Loucy (cell line): ENCODE data around the gene FLT4.

Experiments used
- H2AFZ ChIP-seq: fragments of 200-600 bp; sonication (generic); 2 replicates; pipeline ENCODE4 v1.6.0; 2016; ENCODE audit warnings: antibody characterized with exemption, mild to moderate bottlenecking, low read length, moderate library complexity
- H3F3A ChIP-seq: fragments of 200-600 bp; 2 replicates; pipeline ENCODE4 v1.6.0; 2016; ENCODE audit warnings: antibody characterized with exemption, low read depth, mild to moderate bottlenecking
- H3K27me3 ChIP-seq: fragments of 200-600 bp; sonication (generic); 2 replicates; pipeline ENCODE4 v1.6.1; 2014; ENCODE audit warnings: low read length, mild to moderate bottlenecking; ENCODE audit not compliant: insufficient read depth, poor library complexity, severe bottlenecking
- H3K36me3 ChIP-seq: fragments of 200-600 bp; sonication (generic); 2 replicates; pipeline ENCODE4 v1.6.1; 2016; ENCODE audit warnings: low read length; ENCODE audit not compliant: insufficient read depth
- H3K4me1 ChIP-seq: fragments of 200-600 bp; sonication (generic); 2 replicates; pipeline ENCODE4 v1.5.1; 2014; ENCODE audit warnings: low read length, mild to moderate bottlenecking; ENCODE audit not compliant: insufficient read depth, poor library complexity, severe bottlenecking
- H3K4me2 ChIP-seq: fragments of 200-600 bp; sonication (generic); 2 replicates; pipeline ENCODE4 v1.6.0; 2014; ENCODE audit warnings: antibody characterized with exemption, low read length, low read depth, mild to moderate bottlenecking; ENCODE audit not compliant: poor library complexity, severe bottlenecking
- H3K4me3 ChIP-seq: fragments of 200-600 bp; sonication (generic); 2 replicates; pipeline ENCODE4 v1.5.1; 2014; ENCODE audit warnings: low read length, mild to moderate bottlenecking, mixed read lengths; ENCODE audit not compliant: poor library complexity, severe bottlenecking
- H3K79me2 ChIP-seq: fragments of 200-600 bp; sonication (generic); 2 replicates; pipeline ENCODE4 v1.6.1; 2014; ENCODE audit warnings: low read length; ENCODE audit not compliant: insufficient read depth
- H3K9ac ChIP-seq: fragments of 200-600 bp; sonication (generic); 2 replicates; pipeline ENCODE4 v1.6.0; 2014; ENCODE audit warnings: mild to moderate bottlenecking, low read depth, low read length, moderate library complexity; ENCODE audit not compliant: poor library complexity, severe bottlenecking
- H3K9me2 ChIP-seq: fragments of 200-600 bp; sonication (generic); replicated peaks from 2 replicates; pipeline ENCODE4 v1.6.1; 2016; ENCODE audit warnings: low read depth, low read length, mixed read lengths
- H3K9me3 ChIP-seq: fragments of 200-600 bp; sonication (generic); 2 replicates; pipeline ENCODE4 v1.6.1; 2014; ENCODE audit warnings: mild to moderate bottlenecking, antibody characterized with exemption, low read length, low read depth; ENCODE audit not compliant: insufficient read depth
- H4K20me1 ChIP-seq: fragments of 200-600 bp; sonication (generic); 2 replicates; pipeline ENCODE4 v1.6.0; 2014; ENCODE audit warnings: antibody characterized with exemption, low read length, mild to moderate bottlenecking; ENCODE audit not compliant: insufficient read depth, poor library complexity, severe bottlenecking
- EZH2phosphoT487 ChIP-seq: fragments of 200-600 bp; IDR thresholded peaks from 2 replicates; pipeline ENCODE4 v1.6.1; 2018; ENCODE audit warnings: antibody characterized with exemption, mild to moderate bottlenecking, moderate library complexity, borderline replicate concordance
- TF ChIP-seq, protein P1 (sequence below): fragments of 200-600 bp; sonication (generic); conservative IDR thresholded peaks from 2 replicates; pipeline ENCODE4 v1.5.1; 2014; ENCODE audit warnings: mild to moderate bottlenecking, antibody characterized with exemption, low read length

FLT4 gene

DNA sequence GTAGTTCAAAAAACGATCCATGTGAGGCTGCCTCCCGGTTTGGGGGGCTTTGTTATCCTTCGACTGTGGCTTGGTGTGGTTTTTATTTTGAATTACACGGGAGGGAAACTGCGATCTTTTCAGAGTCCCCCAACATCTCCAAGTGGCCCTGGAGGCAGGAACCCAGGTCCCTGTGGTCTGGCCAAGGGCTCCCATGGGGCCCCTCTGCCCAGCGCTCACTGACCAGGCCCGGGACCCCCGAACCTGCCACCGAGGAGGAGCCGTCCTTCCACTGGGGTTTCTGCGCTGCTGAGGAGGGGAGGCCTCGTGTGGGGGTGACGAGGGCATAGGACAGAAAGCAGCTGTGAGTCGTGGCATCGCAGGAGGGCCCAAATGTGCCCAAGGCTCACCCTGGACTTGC lies 40.0 kb downstream of the FLT4 start:
- H3K36me3 ChIP-seq: no peaks in the 10 kb centered on the region
- no peaks in the 10 kb centered on the region for H3K27me3 ChIP-seq

GRCh38 chr5:180608572-180609310 lies 40.7 kb downstream of the FLT4 start:
- Histone ChIP-seq H3K36me3 (no peaks in the 10 kb centered on the region), H3F3A (no peaks in the 10 kb centered on the region), H3K27me3 (no peaks in the 10 kb centered on the region), H3K4me2 (no peak overlapping the region), H3K9ac (no peak overlapping the region), H4K20me1 (no peaks in the 10 kb centered on the region), H3K79me2 (no peaks in the 10 kb centered on the region), H3K9me3 (no peaks in the 10 kb centered on the region), H3K9me2 (no peaks in the 10 kb centered on the region), H3K4me3 (no peak overlapping the region), H3K4me1 (no peaks in the 10 kb centered on the region), H2AFZ (no peak overlapping the region)
- TF ChIP-seq EZH2phosphoT487: no peak
- TF ChIP-seq, protein P1, sequence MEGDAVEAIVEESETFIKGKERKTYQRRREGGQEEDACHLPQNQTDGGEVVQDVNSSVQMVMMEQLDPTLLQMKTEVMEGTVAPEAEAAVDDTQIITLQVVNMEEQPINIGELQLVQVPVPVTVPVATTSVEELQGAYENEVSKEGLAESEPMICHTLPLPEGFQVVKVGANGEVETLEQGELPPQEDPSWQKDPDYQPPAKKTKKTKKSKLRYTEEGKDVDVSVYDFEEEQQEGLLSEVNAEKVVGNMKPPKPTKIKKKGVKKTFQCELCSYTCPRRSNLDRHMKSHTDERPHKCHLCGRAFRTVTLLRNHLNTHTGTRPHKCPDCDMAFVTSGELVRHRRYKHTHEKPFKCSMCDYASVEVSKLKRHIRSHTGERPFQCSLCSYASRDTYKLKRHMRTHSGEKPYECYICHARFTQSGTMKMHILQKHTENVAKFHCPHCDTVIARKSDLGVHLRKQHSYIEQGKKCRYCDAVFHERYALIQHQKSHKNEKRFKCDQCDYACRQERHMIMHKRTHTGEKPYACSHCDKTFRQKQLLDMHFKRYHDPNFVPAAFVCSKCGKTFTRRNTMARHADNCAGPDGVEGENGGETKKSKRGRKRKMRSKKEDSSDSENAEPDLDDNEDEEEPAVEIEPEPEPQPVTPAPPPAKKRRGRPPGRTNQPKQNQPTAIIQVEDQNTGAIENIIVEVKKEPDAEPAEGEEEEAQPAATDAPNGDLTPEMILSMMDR: no peak

More for the DNA sequence above, 40.0 kb downstream of the FLT4 start:
- no peak overlapping the region for H2AFZ ChIP-seq
- H3K9ac ChIP-seq: no peak overlapping the region
- no peaks in the 10 kb centered on the region for H3K9me2 ChIP-seq
- no peaks in the 10 kb centered on the region for H4K20me1 ChIP-seq
- H3K4me3 ChIP-seq: no peak overlapping the region
- no peaks in the 10 kb centered on the region for H3K9me3 ChIP-seq
- TF ChIP-seq, protein P1: no peak
- no peak for TF ChIP-seq EZH2phosphoT487
- no peaks in the 10 kb centered on the region for H3K4me1 ChIP-seq
- H3F3A ChIP-seq: no peaks in the 10 kb centered on the region
- no peaks in the 10 kb centered on the region for H3K79me2 ChIP-seq
- H3K4me2 ChIP-seq: no peak overlapping the region

GRCh38 chr5:180607861-180608571 lies 41.4 kb downstream of the FLT4 start:
- Histone ChIP-seq H3K4me1 (no peaks in the 10 kb centered on the region), H3K27me3 (no peaks in the 10 kb centered on the region), H3K9me3 (no peaks in the 10 kb centered on the region), H3K36me3 (no peaks in the 10 kb centered on the region), H2AFZ (no peak overlapping the region), H3F3A (no peaks in the 10 kb centered on the region), H3K4me3 (no peak overlapping the region), H3K9me2 (no peaks in the 10 kb centered on the region), H3K79me2 (no peaks in the 10 kb centered on the region), H3K9ac (no peak overlapping the region), H4K20me1 (no peaks in the 10 kb centered on the region), H3K4me2 (no peak overlapping the region)
- TF ChIP-seq EZH2phosphoT487: no peak
- TF ChIP-seq, protein P1: no peak
